HG02943 (cell line): ENCODE measurements around the gene TMC5.

Experiments used
- ATAC-seq: cut with Tn5 transposase; IDR thresholded peaks from one replicate; pipeline ENCODE4 v1.9.1; 2021; ENCODE audit warnings: mild to moderate bottlenecking, low read depth, moderate library complexity; ENCODE audit not compliant: unreplicated experiment

The TMC5 gene

DNA sequence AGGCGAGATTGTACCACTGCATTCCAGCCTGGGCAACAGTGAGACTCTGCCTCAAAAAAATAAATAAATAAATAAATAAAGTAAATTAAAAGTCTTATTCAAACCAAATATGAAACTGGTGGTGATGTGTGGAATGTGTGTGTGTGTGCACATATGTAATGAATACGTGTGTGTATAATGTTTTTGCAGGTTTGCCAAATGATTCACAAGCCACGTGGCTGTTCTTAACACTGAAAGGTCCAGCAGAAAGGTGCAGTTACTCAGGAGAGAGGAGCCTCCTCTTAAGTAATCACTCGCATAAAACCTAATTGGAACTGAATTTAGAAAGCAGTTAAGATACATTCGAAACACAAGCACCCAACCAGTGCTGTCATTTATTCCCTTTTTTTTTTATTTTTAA lies 81.3 kb downstream of the TMC5 start:
- ATAC-seq, result no peak

DNA sequence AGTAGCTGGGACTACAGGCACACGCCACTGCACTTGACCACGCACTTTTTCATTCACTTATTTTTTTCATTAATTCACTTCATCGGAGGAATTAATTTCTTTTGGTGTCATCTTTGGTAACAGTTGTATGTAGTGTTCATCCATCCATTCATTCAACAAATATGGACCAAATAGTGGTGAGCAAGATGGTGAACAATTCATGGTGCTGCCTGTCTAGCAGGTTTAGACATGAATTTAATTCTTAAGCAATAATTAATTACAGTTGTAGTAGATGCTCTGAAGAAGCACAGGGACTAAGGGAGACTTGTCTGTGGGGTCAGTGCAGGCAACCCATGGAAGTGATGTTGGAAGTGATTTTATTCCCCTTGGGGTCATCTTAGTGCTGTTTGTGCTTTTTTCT lies 81.8 kb downstream of the TMC5 start:
- ATAC-seq, result no peak

DNA sequence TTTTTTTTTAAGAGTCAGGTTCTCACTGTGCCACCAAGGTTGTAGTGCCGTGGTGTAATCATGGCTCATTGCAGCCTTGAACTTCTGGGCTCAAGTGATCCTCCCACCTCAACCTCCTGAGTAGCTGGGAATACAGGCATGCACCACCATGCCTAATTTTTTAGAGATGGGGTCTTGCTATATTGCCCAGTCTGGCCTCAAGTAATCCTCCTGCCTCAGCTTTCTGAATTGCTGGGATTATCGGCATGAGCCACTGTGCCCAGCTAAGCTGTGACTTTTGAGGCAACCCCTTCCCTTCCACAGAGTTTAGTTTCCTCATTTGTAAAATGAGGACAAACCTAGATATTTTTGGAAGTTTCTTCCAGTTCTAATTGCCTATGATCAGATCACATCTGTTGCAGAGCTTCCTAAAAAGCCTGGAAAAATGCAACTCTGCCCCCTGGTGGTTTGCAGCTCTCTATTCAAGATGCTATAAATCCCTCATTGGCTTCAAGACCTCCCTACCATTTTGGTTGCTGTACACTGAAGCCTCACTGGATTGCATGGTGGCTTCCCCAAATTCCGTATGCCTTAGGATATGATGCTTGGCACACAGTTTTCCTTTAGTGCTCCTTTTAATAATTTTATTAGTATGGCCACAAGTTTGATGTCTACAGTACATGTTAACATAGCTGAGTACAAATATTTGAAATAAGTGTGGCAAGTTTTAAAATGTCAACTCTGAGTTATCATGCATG lies 84.9 kb downstream of the TMC5 start:
- ATAC-seq, result no peak

- no peak for ATAC-seq
Measured at GRCh38 chr16:19503461-19504075, 85.9 kb downstream of the TMC5 start.

GRCh38 chr16:19505600-19506303 lies 88.1 kb downstream of the TMC5 start:
- ATAC-seq, result no peak

DNA sequence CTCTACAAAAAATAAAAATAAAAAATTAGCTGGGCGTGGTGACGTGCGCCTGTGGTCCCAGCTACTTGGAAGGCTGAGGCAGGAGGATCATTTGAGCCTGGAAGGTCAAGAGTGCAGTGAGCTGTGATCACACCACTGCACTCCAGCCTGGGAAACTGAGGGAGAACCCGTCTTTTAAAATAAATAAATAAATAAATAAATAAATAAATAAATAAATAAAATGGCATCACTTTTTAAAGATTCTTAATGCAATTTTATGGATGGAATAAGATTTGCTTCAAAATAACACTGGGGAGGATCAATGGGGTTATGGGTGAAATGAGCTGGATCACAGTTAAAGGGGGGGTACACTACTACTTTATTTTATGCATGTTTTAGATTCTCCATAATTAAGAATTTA lies 89.3 kb downstream of the TMC5 start:
- no peak for ATAC-seq

- ATAC-seq, result no peak
Measured at GRCh38 chr16:19507867-19508266, 90.2 kb downstream of the TMC5 start.

GRCh38 chr16:19512297-19512696 lies 94.6 kb downstream of the TMC5 start:
- ATAC-seq, result no peak

DNA sequence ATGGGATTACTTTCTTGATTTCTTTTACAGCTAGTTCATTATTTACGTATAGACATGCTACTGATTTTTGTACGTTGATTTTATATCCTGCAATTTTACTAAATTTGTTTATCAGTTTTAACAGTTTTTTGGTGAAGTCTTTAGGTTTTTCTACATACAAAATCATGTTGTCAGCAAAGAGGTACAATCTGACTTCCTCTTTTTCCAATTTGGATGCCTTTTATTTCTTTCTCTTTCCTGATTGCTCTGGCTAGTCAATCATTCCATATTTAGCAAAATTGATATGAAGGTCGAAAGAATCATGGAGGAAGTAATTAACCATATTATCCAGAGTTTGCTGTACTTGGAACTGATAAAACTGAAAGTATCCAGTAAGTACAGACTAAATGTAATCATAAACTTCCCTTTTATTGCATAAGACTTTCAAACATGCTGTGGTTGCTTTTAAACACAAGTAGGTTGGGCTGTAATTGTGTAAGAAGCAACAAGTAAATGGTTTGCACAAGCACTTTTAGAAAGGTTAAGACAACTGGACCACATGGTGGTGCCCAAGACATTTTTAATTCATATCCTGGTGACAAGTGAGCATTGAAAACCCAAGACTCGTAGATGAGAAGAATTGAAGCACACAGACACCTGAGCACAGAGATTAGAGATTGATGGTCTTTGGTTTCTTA lies 95.8 kb downstream of the TMC5 start:
- ATAC-seq, result no peak

DNA sequence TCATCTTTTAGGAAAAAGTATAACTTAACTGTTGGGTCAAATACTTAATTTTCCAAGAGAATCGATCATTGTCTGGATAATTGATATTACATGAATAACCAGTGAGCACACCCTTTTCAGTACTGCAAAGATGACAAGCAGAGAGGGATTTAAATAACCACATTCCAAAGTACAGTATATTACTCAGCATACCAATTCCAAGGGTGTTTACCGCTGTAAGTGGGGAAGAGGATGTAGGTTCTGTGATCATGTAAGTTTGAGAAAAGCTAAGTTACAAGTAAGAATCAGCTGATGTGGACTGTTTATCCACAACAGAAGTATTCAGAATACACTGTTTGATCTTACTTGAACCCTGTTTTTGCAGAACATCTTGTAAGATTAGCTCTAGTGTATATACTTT lies 98.1 kb downstream of the TMC5 start:
- ATAC-seq, result no peak

DNA sequence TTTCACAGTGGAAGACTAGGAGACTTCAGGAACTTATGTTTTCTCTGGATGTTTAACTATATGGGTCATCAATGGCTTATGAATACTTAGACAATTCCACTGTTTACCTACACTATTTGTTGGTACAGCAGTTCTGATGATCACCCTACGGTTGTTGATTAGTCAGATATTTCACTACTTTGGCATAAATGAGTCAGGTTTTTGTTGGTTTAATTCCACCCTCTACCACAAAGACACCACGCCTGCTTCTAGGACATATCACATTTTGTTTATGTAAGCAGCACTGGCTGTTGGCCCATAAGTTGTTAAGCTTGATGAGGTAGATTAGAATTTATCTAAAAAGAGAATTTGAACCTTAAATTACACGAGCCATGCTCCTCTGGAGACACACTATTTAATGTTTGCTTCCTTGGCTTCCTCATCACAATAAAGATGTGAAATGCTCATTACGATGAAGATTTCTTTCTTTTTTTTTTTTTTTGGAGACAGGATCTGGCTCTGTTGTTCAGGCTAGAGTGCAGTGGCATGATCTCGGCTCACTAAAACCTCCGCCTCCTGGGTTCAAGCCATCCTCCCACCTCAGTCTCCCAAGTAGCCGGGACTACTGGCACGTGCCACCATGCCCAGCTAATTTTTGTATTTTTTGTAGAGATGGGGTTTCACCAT lies 99.9 kb downstream of the TMC5 start:
- ATAC-seq, result no peak

- ATAC-seq, result no peak
Measured at GRCh38 chr16:19518388-19518787, 100.7 kb downstream of the TMC5 start.

DNA sequence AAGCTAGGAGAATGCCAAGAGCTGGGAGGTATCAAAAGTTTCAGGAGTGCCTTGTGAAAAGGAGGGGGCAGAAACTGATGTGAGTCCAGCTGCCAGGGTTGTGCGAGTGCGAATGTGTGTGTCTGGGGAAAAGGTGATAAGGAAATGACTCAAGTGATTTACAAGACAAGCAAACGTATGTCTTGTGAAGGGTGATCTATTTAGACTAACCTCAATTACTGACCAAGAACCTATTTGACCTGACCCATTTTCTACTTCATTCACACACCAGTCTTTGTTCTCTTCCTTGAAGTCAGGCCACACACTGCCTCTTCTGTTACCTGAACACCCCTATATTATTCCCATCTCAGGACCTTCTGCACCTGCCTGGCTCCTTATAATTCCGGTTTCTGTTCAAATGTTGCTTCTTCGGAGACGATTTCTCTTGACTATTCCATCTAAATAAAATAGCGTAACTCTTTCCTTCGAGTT lies 103.2 kb downstream of the TMC5 start:
- ATAC-seq, result no peak

DNA sequence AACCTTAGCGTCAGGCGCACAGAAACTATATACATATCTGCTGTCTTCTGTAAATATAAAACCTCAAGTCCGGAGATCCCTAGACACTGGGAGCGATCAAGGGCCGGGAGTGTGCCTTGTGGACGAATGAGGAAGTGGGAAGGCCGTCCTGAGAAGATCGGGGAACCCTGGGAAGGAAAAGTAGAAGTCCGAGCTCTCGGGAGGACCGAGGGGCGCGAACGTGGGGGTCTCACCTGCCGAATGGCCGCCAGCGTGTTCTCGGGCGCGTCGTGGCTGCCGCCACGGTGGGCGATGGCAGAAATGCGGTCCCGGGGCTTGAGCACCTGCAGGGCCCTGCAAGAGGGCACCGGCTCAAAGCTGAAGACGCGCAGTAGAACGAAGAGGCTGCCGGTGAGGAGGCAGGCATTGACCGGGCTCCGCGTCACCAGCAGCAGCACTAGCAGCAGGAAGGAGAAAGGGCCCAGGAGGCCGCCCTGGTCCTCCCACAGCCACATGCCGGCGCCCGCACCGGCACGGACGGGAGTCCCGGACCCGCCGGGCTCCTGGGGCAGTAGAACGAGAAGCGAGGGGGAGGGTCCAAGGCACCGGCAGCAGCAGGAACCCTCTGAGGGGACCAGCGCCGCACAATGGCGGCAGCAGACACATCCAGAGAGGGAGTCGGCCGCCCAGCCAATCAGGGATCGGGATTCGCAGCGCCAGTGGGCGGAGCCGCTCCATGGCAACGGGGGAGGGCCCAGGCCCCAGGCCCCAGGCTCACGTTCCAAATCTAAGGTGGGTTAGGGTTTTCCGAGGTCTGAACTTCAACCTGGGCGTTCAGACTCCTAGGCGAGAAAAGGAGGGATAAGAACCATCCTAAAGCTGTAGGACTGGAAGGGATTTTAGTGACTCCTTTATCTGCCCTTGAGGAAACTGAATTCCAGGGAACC lies 104.1 kb downstream of the TMC5 start, which contains the start of gene GDE1:
Gene GDE1 (minus strand): TSS at position 628 of the 926 bp plus-strand sequence. CDS start 134 bp downstream, at position 494.
- peak; percentile 67 for ATAC-seq

- no peak for ATAC-seq
Measured at GRCh38 chr16:19522397-19522732, 104.7 kb downstream of the TMC5 start.

GRCh38 chr16:19522760-19523159 lies 105.1 kb downstream of the TMC5 start:
- no peak for ATAC-seq

DNA sequence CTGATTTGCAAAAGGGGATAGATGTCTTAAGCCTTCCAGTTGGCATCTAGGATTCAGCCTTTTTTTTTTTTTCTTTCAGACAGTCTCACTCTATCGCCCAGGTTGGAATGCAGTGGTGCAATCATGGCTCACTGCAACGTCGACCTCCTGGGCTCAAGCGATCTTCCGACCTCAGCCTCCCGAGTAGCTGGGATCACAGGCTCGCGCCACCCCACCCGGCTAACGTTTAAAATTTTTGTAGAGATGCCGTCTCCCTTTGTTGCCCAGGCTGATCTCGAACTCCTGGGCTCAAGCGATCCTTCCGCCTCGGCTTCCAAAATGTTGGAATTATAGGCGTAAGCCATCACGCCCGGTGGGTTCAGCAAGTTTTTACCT lies 105.5 kb downstream of the TMC5 start:
- ATAC-seq, result no peak

DNA sequence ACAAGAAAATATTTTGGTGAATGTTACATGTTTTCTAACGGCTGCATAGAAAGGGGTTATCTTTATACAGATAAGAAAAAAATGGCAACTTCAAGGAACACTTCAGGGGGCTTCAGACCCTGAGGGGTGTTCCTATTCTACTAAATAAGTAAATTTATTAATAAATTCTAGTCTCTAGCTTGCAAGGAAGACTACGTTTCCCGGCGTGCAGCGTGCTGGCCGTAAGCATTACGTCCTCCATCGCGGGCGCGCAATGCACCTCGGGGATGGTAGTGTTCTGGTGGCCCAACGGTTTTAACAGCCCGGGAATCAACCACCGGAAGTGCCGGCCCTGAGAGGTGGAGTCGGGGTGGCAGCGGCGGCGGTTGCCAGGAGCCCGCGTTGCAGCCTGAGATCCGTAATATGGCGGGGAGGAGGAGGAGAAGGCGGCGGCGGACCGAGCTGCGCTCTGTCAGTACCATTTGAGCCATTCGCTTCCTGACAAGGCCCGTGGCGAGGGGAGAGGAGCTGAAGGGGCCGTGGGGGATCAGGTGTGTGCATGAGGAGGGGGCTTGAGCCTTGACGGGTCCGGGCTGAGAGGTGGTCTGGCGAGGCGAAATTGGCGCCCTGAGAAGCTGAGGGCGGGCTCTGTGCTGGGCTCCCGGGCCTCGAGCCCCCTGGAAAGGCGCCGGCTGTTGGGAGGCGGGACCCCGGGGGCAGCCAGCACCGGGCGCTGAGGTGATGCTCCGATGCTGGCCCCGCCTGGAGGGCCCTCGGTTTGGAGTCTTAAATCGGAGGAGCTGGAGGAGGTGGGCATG lies 106.1 kb downstream of the TMC5 start, which contains the start of gene CCP110:
Gene CCP110 (plus strand): TSS at position 384 of the 797 bp plus-strand sequence. CDS start 3,940 bp downstream, outside the sequence.
- peak; percentile 67 for ATAC-seq

DNA sequence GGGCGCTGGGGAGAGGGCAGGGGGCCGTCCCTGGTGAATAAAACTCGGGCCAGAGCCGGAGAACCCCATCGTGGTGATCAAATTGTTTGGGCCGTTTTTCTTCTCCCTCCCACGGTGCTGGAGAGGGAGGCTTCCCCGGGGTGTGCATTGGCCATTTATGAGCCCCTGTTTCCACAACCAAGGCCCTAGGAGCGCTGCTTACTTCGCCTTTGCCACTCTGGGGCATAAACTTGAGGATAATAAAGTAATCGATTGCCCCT lies 106.6 kb downstream of the TMC5 start:
- ATAC-seq, result no peak
